GM19328 (cell line): ENCODE results near the gene CALHM6.
"Not testable (repeated sequence)": the region's sequence is repeated elsewhere in the genome, so short reads cannot be mapped to it uniquely, and the experiment has no call there.

Experiments used
- ATAC-seq: cut with Tn5 transposase; IDR thresholded peaks from one replicate; pipeline ENCODE4 v1.9.1; 2021; ENCODE audit warnings: mild to moderate bottlenecking, moderate library complexity; ENCODE audit not compliant: unreplicated experiment

The CALHM6 gene

GRCh38 chr6:116472706-116473105 is 11.5 kb downstream of the CALHM6 start:
- no peak for ATAC-seq

- ATAC-seq, result no peak
Observed at GRCh38 chr6:116475141-116475540, 14.0 kb downstream of the CALHM6 start.

- peak; percentile 100 for ATAC-seq
Observed at GRCh38 chr6:116476002-116476678, 15.0 kb downstream of the CALHM6 start.

- no peak for ATAC-seq
Observed at GRCh38 chr6:116482780-116483179, 21.6 kb downstream of the CALHM6 start.

- no peak for ATAC-seq
Observed at GRCh38 chr6:116483616-116484015, 22.4 kb downstream of the CALHM6 start.

GRCh38 chr6:116485559-116486184 is 24.5 kb downstream of the CALHM6 start:
- no peak for ATAC-seq

- no peak for ATAC-seq
Observed at GRCh38 chr6:116491610-116492330, 30.6 kb downstream of the CALHM6 start.

- ATAC-seq, result no peak
Observed at GRCh38 chr6:116492331-116493067, 31.3 kb downstream of the CALHM6 start.

- ATAC-seq, result not testable (repeated sequence)
Observed at GRCh38 chr6:116495161-116495560, 34.0 kb downstream of the CALHM6 start.

GRCh38 chr6:116497113-116497676 is 36.0 kb downstream of the CALHM6 start:
- no peak for ATAC-seq

- no peak for ATAC-seq
Observed at GRCh38 chr6:116500969-116501433, 39.8 kb downstream of the CALHM6 start.

- no peak for ATAC-seq
Observed at GRCh38 chr6:116507324-116507723, 46.1 kb downstream of the CALHM6 start.

GRCh38 chr6:116508527-116508926 is 47.4 kb downstream of the CALHM6 start:
- ATAC-seq, result no peak

- ATAC-seq, result no peak
Observed at GRCh38 chr6:116511424-116512110, 50.4 kb downstream of the CALHM6 start, which contains the start of gene CALHM5. Gene CALHM5 (plus strand): TSS chr6:116511639. CDS start chr6:116511697, 58 bp downstream.

- peak; percentile 79 for ATAC-seq
Observed at GRCh38 chr6:116512111-116512559, 51.0 kb downstream of the CALHM6 start.

- no peak for ATAC-seq
Observed at GRCh38 chr6:116512734-116513133, 51.6 kb downstream of the CALHM6 start.
